IPS DF 4.7 (cell line): Measurements from ENCODE around the gene SCIMP.
"Not testable (repeated sequence)": the region's sequence is repeated elsewhere in the genome, so short reads cannot be mapped to it uniquely, and the experiment has no call there.

Experiments used
- DNase-seq: peaks from one replicate; pipeline ENCODE4 v3.0.0-alpha.2; 2013; ENCODE audit warnings: low spot score; ENCODE audit errors: extremely low read depth

The SCIMP gene

DNA sequence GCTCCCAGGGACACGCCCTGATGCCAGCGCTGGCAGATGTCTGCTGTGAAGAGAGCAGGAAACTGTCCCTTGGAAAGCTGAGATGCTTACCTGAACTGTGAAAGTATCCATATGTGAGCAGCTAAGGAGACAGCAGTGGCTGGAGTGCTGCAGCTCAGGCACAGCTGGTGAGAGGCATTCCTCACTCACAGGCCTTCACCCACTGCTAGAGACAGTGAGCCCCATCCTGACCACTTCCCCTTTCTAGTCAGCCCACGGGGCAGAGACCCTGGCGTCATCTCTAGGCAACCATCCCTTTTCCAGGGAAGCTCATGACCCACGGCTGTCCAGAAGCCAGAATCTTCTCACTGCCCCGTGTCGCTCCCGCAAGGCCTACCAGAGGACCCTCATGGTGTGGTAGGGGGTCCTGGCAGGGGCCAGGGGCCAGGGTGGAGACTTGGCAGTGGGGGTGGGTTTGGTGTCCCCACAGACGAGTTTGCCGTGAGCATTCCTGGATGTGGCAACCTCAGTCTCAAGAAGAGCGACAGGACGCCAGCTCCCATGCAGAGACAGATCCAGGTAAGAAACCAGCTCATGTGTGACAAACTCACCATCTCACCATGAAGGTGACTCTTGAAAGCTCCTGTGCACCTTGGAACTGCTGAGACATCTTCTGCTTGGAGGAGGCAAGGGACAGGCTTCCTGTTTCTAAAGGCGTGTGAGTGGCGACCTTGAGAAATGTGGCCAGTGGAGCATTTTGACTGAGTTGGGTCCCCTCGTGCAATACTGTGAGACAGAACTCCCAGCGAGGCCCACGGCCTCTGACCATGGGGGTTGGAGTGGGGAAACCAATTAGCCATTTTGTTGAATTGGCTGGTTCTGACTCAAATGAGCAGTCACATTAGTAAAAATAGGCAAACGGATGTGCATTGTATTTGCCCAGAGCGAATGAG lies at the start of gene SCIMP:
TSS of gene SCIMP (minus strand) at position 216 of the 932 bp plus-strand sequence. CDS start at position 111, 105 bp downstream.
- no peak for DNase-seq

DNA sequence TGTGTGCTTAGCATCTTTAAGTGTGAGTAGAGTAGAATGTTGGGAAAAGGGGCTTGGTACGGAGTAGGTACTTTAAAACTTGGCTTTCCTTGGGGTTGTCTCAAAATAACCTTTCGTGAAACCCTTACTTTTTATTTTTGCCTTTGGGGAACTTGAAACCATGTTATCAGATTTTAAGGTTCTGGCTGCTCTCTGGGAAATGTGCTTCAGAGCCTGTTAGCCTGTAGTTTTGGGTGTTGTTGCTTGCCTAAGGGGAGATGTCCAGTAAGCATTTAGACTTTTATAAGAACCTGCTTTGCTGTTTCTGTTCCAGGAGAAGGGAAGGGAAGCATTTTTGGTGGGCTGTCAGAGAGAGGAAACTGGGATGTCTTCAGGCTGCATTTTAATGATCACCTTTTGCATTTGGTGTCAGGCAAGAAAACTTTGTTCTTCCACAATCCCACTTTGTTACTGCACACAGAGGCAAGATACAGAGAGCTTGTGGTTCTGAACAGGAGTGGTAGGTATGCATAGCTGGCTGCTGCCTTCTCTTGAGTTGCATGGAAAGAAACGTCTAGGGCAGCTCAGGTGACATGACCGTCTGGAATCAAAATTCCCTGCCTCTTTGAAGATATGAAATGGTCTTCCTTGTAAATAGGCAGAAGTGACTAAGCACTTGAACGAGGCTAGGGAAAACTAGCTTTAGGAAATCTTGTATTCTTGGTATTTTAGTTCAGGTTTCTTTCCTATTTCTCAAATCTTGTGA lies 49.1 kb upstream of the SCIMP start:
- DNase-seq: no peak

DNA sequence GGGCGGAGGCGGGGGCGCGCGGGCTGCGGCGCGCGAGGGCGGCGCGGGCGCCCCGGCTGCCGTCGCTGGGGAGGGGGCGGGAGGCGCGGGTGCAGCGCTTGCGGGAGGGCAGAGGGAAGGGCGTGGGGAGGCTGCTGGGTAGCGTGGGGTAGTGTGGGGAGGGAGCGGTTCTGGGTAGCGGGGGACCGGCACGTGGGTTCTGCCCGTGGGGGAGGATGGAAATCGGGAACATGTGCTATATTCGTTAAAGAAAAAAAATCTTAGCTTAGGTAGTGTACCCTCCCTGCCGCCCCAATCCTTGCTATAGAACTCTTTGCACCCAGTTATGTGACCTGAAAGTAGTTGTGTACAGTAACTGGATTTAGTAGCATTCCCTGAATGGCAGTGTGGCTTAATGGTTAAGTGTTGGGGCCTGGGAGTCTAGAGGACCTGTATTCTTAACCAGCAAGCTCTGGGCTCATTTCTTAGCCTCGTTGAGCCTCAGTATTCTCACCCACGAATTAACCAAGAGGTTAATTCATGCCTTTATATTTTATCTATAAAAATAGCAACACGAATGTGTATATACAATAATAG lies 48.1 kb upstream of the SCIMP start:
- DNase-seq: no peak

DNA sequence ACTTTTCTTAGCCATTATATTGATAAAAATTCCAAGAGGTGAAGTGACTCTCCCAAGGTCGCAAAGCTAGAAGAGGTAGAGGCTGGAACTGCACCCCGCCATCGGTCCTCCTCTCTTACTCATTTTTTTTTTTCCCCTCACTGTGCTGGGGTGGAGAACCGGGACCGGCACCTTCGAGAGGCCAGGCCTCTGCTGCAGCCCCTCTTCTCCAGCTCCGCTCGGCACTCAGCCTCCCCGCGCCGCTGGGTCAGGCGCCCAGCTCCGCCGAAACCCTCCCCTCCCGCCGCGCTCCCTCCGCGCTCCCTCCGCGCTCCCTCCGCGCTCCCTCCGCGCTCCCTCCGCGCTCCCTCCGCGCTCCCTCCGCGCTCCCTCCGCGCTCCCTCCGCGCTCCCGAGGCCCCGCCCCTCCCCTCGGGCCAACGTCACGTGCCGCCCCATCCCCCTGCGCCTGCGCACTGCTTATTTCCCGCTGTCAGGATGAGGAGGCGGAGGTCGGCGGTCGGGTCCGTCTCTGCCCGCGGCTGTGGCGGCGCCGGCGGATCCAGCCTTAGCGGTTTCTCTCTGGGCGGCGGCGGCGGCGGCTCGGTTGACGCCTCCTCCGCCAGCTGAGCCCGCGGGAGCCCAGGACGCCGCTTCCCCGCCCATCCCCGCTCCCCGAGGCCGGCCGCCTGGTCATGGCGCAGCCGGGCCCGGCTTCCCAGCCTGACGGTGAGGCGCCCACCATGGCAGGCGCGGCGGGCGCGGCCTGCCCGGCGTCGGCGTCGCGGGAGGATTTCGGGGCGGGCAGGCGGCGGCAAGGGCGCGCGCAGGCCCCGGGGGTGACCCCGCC lies 47.4 kb upstream of the SCIMP start, which contains the start of gene RABEP1:
TSS of gene RABEP1 (plus strand) at position 471 of the 828 bp plus-strand sequence. CDS start at position 674, 203 bp downstream.
- DNase-seq: no peak

DNA sequence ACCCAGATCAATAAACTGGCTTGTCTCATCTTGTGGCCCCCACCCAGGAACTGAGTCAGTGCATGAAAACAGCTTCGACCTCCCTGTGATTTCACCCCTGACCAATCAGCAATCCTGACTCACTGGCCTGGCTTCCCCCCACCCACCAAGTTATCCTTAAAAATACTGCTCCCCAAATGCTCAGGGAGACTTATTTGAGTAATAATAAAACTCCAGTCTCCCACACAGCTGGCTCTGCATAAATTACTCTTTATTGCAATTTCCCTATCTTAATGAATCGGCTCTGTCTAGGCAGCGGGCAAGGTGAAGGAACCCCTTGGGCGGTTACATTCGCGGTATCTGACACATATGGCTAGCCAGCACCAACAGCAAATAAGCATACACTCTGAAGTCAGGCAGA lies 37.7 kb upstream of the SCIMP start:
- no peak for DNase-seq

DNA sequence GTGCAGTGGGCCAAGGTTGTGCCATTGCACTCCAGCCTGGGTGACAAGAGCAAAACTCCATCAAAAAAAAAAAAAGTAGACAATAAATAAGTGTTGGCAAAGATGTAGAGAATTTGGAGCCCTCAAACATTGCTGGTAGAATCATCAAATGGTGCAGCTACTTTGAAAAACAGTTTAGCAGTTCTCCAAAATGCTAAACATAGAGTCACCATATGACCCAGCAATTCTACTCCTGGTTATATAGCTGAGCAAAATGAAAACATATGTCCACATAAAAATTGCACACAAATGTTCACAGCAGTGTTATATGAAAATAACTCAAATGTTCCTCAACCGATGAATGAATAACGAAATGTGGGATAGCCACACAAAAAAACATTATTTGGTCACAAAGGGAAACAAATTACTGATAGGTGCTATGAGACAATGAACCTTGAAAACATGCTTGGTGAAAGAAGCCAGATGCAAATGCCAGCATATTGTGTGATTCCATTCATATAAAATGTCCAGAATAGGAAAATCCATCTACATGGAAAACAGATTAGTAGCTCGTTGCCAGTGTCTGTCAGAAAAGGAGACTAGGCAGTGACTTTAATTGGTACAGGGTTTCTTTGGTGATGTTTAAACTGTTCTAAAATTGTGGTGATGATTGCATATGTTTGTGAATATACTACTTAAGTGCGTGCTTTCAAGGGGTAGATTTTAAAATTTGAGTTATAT lies 34.7 kb upstream of the SCIMP start:
- no peak for DNase-seq

DNA sequence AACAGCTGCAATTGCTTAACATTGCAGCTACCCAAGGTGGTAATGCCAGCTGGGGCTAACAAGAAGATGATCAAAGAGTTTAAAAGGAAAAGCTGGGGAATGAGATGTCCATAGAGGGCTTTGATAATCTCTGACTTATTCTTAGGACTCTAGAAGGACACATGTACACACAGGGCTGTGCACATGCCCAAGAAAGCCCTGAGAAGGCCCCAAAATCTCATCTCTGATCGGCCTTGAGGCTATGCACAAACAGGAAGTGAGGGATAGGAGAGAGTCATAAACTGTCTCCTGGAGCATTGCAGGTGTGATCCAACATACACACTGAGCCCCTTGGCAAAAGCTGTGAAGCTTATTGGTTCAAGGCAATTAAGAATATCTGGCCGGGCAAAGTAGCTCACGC lies 30.2 kb upstream of the SCIMP start:
- no peak for DNase-seq

DNA sequence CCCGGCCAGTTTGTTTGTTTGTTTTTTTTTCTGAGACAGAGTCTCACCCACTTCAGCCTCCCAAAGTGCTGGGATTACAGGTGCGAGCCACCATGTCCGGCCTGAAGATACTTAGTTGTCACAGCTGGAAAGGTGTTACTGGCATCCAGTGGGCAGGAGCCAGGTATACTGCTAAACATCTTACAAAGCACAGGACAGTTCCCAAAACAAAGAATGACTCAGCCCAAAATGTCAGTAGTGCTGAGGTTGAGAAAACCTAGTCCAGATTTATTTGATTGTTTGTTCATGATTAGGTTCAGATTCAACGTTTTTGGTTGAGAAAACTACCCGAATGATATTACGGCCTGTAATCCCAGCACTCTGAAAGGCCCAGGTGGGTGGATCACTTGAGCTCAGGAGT lies 28.8 kb upstream of the SCIMP start:
- no peak for DNase-seq

DNA sequence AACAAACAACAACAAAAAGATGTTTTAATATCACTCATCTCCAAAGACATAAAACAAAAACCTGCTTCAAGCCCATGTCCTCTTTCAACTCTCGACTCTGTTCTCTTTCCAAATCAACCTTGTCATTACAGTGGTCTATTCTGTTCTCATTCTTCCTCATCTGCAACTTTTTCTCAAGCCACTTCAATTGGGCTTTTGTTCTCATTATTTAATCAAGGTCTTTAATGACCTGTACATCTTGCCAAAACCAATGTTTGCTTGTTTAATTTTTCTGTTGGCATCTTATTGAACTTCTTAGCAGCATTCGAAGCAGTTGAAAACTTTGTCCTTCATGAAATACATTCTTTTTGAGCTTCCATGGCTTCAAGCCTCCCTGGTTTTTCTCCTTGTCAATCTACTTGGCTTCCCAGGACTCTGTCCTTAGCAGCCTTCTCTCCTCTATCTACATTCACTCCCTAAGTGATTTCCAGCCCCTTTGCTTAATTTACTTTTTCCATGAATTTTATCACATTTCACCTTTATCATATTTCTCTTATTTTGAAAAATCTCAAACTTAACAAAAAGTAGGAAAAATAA lies 27.8 kb upstream of the SCIMP start:
- DNase-seq: no peak

DNA sequence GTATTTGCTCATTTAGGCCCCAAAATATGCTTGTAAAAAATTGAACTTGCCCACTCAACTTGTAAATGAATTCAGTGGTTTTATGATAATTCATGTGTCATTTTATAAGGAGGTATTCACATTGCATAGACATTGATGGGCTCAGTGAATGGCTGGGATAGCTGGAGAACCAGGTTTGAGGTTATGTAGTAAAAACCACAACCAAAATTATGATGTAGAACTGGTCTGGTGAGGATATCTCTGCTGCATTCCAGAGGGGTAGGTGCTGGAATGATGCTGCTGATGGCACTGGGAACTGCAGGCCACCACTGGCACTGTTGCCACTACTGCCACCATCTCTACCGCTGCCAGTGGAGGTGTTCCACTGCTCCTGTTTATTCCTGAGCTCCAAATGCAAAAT lies 25.9 kb upstream of the SCIMP start:
- no peak for DNase-seq

DNA sequence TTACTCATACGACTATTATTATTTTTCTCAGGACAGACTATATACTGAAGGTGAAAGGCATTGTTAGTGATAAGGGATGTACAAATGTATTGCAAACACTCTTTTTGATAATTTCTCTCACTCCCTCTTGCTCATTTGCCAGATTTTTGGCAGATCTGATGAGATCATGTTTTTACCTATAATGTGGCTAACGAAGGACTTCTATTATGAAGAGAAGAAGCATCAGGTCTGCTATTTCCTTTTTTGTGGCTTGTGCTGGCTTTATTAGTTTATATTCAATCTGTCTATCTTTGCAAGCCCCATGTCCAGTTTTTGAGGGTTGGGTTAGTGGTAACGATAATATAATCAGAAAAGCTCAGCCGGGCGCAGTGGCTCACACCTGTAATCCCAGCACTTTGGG lies 22.5 kb upstream of the SCIMP start:
- no peak for DNase-seq

DNA sequence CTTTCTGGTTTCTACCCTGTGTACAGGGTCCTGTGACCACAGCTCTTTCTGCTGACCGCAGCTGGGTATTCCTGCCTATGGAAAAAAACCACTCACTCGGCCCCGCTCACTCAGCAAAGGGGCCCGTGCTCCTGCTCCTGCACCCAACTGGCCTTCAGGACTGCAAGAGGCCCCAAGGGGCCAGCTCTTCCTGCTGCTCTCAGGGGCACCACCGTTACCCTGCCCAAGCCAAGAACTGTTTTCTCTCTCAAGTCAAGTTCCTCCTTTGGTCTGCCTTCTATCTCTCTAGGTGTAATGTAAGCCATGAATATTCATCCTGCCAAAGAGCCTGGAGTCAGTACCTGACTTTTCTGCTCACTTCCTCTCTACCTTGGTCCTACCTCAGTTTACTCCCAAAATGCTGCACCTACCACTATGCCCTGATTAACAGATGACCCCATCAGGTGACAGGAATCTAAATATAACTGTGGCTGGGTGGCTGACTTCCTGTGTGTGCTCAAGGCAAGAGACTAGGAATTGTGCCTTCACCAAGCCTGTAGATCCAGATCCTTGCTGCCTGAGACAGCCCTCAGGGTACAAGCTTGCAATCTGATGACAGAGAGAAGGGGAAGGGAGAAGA lies 20.4 kb upstream of the SCIMP start:
- no peak for DNase-seq

DNA sequence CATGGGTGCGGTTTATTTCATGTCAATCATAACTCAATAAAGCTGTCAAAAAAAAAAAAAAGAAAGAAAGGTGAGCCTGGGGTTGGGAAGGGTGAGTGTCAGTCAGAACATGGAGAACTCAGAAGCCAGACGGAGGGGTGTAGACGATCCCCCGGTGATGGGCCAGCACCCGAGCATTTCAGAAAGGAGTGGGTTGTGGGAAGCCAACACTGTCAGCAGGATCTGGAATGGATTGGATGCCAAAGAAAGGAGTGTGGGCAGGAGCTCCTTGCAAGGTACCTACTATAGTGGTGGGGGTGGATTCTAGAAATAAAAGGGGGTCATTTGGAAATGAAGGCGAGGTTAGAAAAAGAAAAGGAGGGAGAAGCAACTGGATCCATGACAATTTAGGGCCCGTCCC lies 19.8 kb upstream of the SCIMP start:
- no peak for DNase-seq

DNA sequence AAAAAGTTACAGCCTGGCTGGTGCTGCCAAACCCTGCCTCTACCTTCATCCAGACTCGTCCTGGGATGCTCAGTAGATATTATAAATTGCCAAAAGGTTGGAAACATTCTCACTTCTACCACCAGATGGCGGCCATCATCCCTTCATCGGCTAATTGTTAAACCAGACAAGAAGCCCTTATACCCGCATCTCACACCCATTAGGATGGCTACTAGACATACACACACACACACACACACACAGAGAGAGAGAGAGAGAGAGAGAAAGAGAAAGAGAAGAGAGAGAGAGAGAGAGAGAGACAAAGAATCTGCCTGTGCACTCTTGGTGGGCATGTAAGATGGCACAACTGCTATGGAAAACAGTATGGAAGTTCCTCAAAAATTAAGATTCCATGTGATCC lies 15.0 kb upstream of the SCIMP start:
- DNase-seq: peak; percentile 38

DNA sequence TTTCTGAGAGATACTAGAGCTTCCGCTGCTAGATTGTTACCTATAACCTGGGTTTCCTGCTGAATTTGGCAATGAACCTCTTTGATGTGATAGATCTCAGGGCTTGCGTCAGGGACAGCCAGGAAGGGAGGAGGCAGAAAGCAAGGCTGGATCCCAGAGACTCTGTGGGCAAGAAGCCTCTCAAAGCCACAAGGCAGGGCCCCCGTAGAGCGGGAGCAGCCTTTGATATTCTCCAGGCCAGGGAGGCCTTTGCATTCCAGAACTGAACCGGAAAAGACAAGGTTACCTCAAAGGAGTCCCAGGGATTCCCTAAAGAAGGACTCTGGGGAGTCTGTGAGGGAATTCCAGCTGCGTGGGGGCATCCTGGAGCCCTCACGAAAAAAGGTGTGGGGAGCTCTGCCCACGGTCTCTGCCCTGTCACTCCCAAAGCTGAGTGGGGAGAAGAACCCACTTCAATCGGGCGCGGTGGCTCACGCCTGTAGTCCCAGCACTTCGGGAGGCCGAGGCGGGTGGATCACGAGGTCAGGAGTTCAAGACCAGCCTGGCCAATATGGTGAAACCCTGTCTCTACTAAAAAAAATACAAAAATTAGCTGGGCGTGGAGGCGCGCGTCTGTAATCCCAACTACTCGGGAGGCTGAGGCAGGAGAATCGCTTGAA lies 14.3 kb upstream of the SCIMP start:
- DNase-seq: no peak

DNA sequence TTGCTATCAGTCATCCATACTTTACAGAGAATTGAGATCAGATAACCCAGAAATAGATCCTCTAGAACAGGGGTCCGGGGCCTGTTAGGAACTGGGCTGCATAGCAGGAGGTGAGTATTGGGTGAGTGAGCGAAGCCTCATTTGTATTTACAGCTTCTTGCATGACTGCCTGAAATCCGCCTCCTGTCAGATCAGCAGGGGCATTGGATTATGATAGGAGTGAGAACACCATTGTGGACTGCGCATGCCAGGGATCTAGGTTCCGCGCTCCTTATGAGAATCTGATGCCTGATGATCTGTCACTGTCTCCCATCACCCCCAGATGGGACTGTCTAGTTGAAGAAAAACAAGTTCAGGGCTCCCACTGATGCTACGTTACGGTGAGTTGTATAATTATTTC lies 13.0 kb upstream of the SCIMP start:
- DNase-seq: no peak

DNA sequence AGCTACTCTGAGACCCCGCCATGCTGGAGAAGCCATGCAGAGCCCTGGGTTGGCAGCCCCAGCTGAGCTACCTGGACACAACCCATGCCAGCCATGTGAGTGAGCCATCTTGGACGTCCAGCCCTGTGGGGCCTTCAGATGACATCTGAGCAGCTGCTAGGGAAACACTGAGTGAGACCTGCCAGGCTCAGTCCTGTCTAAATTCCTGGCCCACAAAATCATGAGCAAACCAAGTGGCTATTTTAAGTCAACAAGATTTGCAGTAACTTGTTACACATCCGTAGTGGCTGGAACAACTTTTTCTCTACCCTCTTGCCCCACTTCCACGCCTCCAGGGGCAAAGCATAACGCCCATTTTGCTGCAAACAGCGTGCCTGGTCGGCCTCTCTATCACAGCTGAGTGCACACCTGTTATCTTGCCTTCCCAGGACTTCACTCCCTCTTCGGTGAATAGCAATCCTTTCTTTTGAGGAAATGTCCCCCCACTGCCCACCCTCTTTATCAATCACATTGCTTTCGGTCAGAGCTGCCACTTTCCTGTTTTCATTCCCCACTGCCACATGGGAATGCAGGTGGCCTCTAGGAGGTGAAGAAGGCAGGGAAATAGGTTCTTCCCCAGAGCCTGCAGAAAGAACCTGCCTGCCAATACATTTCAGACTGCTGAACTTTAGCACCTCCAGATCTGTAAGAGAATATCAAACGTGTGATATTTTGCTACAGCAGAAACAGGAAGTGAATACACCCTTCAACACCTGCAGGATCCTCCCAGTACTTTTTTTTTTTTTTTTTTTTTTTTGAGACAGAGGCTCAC lies 7.4 kb upstream of the SCIMP start:
- DNase-seq: no peak

DNA sequence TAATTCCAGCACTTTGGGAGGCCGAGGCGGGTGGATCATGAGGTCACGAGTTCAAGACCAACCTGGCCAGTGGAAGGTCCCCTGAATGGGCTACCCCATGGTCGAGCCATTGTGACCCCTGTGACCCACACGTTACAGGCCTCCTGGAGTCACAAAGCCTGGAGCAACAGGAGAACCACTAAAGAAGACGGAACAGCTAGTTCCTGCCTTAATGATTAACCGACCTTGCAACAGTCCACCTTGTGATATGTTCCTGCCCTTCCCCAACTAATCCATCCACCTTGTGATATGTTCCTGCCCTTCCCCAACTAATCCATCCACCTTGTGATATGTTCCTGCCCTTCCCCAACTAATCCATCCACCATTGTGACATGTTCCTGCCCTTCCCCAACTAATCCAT lies 5.1 kb upstream of the SCIMP start:
- DNase-seq: not testable (repeated sequence)
